HG03280 (cell line): ENCODE results near the gene RET.
"Not testable (repeated sequence)": the region's sequence is repeated elsewhere in the genome, so short reads cannot be mapped to it uniquely, and the experiment has no call there.

ENCODE experiments used
- ATAC-seq: cut with Tn5 transposase; IDR thresholded peaks from one replicate; pipeline ENCODE4 v1.9.1; 2021; ENCODE audit warnings: mild to moderate bottlenecking, moderate library complexity; ENCODE audit not compliant: unreplicated experiment

Gene RET

DNA sequence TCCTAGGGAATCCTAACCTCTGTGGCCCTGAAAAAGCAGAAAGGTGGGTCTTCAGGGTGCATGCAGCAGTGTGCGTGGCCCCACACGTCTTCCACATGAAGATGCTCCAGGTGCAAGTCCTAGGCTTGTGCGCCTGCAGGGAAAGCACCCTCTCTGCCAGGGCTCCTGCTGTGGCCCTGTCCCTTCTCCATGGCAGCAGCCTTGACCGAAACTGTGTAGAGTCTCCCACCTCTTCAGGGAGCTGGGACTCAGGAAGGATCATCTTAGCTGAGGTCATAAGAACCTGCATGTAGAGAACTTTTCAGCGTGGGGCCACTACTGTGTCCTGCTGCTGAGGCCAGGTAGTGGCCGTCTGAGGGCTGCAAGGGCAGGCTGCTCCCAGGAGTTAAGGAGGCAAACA, 55.0 kb downstream of the RET start:
- ATAC-seq = no peak

GRCh38 chr10:43132867-43133787, 56.3 kb downstream of the RET start:
- ATAC-seq = no peak

DNA sequence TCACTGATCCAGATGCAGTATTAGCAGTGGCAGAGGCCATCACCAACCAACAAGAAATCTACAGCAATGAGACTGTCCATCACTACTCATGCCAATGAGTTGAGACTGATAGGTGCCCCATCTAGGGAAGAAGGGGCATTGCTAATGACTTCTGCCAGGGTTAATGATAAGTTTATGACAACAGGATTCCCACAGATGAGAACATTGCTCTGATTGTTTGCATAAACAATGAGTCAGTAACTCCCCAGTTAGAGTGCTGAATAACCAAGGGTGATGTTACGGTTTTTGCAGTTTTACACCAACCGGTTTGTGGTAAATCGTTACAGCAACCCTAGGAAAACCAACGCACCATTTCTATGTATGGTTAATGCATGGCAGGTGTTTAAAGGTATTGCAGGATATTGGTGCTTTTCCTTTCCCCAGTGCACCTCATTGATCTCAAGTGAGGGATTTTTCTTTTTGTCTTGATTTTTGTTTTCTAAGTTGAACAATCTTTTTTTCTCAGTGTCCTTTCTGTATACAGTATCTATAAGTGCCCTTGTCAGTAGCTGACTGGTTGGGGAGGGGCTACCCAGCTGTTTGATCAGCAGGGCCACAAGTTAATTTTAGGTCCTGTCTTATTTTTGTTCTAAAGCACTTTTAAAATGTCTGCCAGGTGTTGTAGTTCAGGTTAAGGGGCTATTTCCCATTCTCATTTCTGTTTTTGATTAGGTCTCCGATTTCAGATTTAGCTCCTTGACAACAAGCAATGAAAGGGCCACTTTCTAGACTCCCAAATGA, 57.4 kb downstream of the RET start:
- ATAC-seq = no peak

GRCh38 chr10:43135064-43135463, 58.2 kb downstream of the RET start:
- no peak for ATAC-seq

- ATAC-seq = no peak
Observed at GRCh38 chr10:43135656-43136055, 58.8 kb downstream of the RET start.

GRCh38 chr10:43136432-43136831, 59.6 kb downstream of the RET start:
- no peak for ATAC-seq

- ATAC-seq = no peak
Observed at GRCh38 chr10:43136995-43137716, 60.3 kb downstream of the RET start.

DNA sequence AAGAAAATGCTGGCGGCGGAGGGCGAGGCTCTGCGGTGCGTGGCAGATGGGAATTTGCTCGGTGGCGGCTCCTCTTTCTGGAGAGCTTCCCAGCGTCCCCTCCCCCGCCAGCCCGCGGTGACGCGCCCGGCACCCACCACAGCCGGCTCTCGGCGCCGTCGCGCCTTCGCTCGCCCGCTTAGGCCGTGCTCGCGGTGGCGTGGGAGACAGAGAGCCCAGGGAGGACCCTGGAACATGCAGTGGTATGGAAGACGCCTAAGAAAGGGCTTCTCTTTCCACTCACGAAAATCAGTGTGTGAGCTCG, 60.8 kb downstream of the RET start:
- peak; percentile 14 for ATAC-seq

DNA sequence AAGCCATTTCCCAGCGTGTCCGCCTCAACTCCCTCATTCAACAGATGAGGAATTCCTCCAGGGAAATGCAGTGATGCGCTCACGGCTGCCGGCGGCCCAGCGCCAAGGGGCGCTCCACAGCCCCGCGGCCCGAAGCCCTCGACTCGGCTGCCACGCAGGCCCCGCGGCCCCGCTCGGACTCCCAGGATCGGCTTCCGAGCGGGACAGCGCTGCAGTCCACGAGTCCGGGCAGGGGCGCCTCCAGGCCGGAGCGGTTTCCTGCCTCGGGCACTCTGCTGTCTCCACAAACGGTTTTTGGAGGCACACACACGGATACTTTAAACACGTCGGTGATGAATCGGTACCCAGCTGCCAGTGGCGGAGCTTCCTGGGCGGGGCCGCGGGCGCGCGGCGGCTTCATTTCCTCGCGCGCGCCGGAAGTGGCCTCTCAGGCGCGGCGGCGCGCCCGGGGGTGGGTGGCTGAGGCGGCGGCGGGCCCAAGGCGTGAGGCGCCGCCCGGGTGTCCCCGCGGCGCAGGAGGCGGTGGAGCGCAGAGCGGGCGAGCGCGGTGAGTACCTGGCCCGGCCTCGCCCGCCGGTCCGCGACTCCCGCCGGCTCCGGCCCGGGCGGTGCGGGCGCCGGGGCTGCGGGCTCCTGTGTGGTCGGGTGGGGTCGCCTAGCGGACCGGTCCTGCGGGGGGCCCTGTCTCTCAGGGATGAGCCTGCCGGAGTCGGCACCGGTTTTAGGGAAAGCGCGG, 61.3 kb downstream of the RET start, which contains the start of gene CSGALNACT2:
Gene CSGALNACT2, plus strand, starts transcription at position 425 of the 736 bp plus-strand sequence. CDS start 16,705 bp downstream, outside the sequence.
- ATAC-seq = peak; percentile 79

DNA sequence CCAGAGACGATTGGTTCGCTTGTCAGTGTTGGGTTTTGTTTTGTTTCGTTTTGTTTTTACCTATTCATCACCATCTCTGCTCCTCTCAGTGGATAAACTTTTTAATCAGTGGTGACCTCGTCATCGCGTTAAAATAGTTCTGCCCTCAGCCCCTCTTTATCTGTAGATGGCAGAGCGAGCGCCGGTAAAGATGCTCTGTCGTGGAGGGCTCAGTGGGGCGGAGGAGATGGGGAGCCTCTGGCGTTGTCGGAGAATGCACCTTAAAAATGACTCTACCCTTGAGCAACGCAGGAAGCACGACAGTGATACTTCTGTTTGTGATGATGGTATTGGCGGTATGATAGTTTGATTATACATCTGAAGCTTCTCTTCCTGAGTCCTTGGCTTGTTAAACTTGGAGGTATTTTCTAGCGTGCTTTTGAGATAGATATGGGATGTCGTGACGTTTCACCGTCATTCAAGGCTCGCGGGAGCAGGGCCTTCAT, 61.9 kb downstream of the RET start:
- peak; percentile 36 for ATAC-seq

DNA sequence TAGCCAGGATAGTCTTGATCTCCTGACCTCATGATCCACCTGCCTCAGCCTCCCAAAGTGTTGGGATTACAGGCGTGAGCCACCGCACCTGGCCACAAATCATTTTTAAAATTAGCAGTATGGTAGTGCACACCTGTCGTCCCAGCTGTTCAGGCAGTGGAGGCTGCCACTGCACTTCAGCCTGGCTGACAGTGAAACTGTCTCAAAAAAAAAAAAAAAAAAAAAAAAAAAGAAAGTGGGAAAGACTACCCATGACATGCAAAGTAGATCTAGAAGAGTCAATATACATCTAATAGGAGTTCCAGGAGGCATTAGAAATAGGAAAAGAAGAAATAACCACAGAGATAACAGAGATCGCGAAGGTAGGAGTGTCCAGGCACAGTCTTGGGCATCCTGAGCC, 64.6 kb downstream of the RET start:
- no peak for ATAC-seq

DNA sequence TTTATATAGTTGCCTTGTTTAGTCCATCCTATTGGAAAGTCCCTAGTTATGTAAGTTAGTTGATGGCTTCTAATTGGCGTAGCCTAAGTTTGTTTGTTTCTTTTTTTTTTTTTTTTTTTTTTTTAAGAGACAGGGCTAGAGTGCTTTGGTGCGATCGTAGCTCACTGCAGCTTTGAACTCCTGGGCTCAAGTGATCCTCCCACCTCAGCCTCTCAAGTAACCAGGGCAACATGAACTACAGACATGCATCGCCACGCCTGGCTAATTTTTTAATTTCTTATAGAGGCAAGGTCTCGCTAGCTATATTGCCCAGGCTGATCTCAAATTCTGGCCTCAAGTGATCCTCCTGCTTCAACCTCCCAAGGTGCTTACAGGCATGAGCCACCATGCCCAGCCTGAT, 68.4 kb downstream of the RET start:
- no peak for ATAC-seq

GRCh38 chr10:43145936-43146335, 69.1 kb downstream of the RET start:
- not testable (repeated sequence) for ATAC-seq

GRCh38 chr10:43151371-43151770, 74.5 kb downstream of the RET start:
- ATAC-seq = no peak

- no peak for ATAC-seq
Observed at GRCh38 chr10:43153901-43154300, 77.0 kb downstream of the RET start.

DNA sequence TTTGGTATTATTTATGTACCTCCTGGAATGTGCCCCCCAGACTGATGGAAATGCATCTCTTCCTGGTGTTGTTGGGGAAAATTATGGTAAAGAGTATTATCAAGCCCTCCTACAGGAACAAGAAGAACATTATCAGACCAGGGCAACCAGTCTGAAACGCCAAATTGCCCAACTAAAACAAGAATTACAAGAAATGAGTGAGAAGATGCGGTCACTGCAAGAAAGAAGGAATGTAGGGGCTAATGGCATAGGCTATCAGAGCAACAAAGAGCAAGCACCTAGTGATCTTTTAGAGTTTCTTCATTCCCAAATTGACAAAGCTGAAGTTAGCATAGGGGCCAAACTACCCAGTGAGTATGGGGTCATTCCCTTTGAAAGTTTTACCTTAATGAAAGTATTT, 78.4 kb downstream of the RET start:
- ATAC-seq = no peak

GRCh38 chr10:43155741-43156140, 78.9 kb downstream of the RET start:
- no peak for ATAC-seq

DNA sequence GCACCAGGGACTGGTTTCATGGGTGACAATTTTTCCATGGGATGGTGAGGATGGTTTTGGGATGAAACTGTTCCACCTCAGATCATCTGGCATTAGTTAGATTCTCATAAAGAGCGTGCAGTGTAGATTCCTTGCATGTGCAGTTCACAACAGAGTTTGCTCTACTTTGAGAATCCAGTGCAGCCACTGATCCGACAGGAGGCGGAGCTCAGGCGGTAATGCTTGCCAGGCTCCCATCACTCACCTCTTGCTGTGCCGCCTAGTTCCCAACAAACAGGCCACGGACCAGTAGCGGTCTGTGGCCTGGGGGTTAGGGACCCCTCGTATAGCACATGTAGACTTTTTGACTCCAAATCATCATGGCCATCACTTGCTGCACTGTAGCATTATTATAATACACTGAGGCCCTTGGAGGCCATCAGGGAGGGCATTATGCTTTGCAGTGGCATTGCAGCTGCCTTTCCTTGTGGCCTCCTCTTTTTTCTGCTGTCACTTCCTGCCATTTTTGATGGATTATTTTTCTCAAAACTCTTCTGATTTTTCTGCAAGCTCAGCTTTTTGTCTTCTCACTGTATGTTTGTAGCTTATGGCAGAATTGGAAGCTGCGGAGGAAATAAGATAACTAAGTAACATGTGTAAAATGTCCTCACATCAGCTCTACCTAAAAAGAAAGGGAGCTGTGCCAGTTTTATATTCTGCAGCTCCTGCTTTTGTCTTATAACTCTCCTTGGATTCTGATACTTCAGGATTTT, 79.9 kb downstream of the RET start:
- no peak for ATAC-seq

GRCh38 chr10:43158636-43159035, 81.8 kb downstream of the RET start:
- ATAC-seq = no peak
